Measurements from ENCODE around the gene SLC13A5. TPM values are rescaled to one million over a fixed set of nuclear protein-coding genes. Genes with fewer than 3 reads are reported as not detected.

SLC13A5 gene
- total RNA-seq, 1 donor from 2014 or later = not detected

DNA sequence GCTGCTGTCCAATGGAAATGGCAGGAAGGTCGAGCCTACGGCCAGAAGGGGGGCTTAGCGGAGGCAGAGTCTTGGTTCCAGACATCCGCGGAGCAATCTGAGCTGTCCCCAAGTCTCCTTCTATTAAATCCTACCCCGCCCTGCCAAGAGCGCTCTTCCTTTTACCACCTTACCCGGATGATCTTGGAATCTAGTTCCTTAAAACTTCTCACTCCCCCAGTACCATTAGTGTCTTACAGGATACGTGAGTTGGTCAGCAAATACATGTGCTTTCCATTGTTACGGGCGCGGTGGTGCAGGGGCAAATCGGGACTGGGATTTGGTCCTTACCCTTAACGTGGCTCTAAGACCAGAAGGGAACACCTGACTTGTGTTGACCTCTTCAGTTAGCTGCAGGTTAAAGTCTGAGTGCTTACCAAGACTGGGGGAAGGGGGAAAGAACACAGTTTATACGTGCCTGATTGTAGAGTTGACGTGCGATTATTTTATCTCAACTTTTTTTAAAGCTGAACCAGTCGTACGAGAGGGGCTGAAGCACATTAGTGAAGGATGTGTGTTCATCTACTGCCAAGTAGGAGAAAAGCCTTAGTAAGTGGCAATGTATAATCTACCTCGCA lies 71.8 kb downstream of the SLC13A5 start:
- H3K4me2 ChIP-seq = peak overlapping the region; percentile 95
- Mint-ChIP-seq H3K4me1 (peaks cover 27% of the 10 kb centered on the region), H3K4me3 (peak overlapping the region; percentile 97), H3K9me3 (no peaks in the 10 kb centered on the region), H3K27me3 (ENCODE audit: insufficient read depth, low read depth) (no peaks in the 10 kb centered on the region), H3K36me3 (peaks cover 10% of the 10 kb centered on the region), H3K27ac (peak overlapping the region; percentile 62)
- TF ChIP-seq EZH2phosphoT487 (IDR thresholded peaks at IDR 0.05) = no peak
- TF ChIP-seq EZH2 (IDR thresholded peaks at IDR 0.05) = no peak
- TF ChIP-seq, protein P1, sequence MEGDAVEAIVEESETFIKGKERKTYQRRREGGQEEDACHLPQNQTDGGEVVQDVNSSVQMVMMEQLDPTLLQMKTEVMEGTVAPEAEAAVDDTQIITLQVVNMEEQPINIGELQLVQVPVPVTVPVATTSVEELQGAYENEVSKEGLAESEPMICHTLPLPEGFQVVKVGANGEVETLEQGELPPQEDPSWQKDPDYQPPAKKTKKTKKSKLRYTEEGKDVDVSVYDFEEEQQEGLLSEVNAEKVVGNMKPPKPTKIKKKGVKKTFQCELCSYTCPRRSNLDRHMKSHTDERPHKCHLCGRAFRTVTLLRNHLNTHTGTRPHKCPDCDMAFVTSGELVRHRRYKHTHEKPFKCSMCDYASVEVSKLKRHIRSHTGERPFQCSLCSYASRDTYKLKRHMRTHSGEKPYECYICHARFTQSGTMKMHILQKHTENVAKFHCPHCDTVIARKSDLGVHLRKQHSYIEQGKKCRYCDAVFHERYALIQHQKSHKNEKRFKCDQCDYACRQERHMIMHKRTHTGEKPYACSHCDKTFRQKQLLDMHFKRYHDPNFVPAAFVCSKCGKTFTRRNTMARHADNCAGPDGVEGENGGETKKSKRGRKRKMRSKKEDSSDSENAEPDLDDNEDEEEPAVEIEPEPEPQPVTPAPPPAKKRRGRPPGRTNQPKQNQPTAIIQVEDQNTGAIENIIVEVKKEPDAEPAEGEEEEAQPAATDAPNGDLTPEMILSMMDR (IDR thresholded peaks at IDR 0.05) = no peak
- H3K4me1 ChIP-seq = peaks cover 11% of the 10 kb centered on the region
- H4K20me1 ChIP-seq (ENCODE audit: low read depth) = peaks cover 25% of the 10 kb centered on the region
- peaks cover 70% of the 10 kb centered on the region for H3K79me2 ChIP-seq (ENCODE audit: low read depth)
- peaks cover 8% of the 10 kb centered on the region for H3K36me3 ChIP-seq
- no peaks in the 10 kb centered on the region for H3K27me3 ChIP-seq
- no peaks in the 10 kb centered on the region for H3K9me3 ChIP-seq (ENCODE audit: low read depth)
- H3K27ac ChIP-seq = peak overlapping the region; percentile 54
- peak overlapping the region; percentile 78 for H2AFZ ChIP-seq (replicated peaks)
- peak; percentile 88 for DNase-seq (ENCODE audit: low spot score)
- H3K4me3 ChIP-seq = peak overlapping the region; percentile 75
- peaks cover 45% of the 10 kb centered on the region for H3F3A ChIP-seq (ENCODE audit: low read depth)
- H3K9ac ChIP-seq = peak overlapping the region; percentile 16

DNA sequence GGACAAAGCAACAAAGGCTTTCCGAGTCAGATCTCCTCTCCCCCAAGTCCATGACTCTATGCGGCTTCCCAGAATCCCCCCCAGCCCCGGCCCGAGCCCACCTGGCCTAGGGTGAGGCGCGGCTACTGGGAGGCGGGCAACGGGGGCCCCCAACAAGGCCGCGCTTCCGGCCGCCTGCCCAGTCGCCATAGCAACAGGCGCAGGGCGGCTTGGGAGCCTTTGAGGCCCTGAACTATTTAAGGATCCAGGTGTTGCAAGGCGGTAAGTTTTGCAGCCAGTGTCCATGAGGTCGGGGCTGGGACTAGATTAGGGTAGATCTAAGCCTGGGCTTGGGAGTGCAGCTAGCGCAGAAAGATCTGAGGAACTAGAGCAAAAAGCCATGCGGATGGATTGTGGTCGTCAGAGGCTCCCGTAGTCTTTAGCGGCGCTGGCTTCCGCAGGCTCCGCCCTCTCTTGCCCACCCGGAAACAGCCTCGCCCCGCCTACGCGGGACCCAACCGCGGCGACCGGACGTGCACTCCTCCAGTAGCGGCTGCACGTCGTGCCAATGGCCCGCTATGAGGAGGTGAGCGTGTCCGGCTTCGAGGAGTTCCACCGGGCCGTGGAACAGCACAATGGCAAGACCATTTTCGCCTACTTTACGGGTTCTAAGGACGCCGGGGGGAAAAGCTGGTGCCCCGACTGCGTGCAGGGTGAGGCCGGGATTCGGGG lies 72.5 kb downstream of the SLC13A5 start, which contains the start of the genes KIAA0753 and TXNDC17:
TSS of gene KIAA0753 (minus strand) at position 176 of the 711 bp plus-strand sequence. CDS start 5,608 bp downstream, outside the sequence.
TSS of gene TXNDC17 (plus strand) at position 525 of the 711 bp plus-strand sequence. CDS start at position 548, 23 bp downstream.
- Histone ChIP-seq H3K9ac (peak within 1 kb of the TSS; percentile 70), H4K20me1 (ENCODE audit: low read depth) (peaks cover 18% of the 10 kb centered on the region), H3K4me1 (peaks cover 11% of the 10 kb centered on the region), H3K4me2 (peak within 1 kb of the TSS; percentile 95), H3K27me3 (no peaks in the 10 kb centered on the region), H3F3A (ENCODE audit: low read depth) (peaks cover 44% of the 10 kb centered on the region), H2AFZ (replicated peaks) (peak within 1 kb of the TSS; percentile 78), H3K4me3 (peak within 1 kb of the TSS; percentile 75), H3K79me2 (ENCODE audit: low read depth) (peaks cover 64% of the 10 kb centered on the region), H3K27ac (peak within 1 kb of the TSS; percentile 54), H3K36me3 (peaks cover 8% of the 10 kb centered on the region), H3K9me3 (ENCODE audit: low read depth) (no peaks in the 10 kb centered on the region)
- TF ChIP-seq, protein P1 (IDR thresholded peaks at IDR 0.05) = no peak
- no peak for TF ChIP-seq EZH2phosphoT487 (IDR thresholded peaks at IDR 0.05)
- TF ChIP-seq EZH2 (IDR thresholded peaks at IDR 0.05) = no peak
- peak within 1 kb of the TSS; percentile 100 for H3K27ac Mint-ChIP-seq
- no peaks in the 10 kb centered on the region for H3K9me3 Mint-ChIP-seq
- H3K36me3 Mint-ChIP-seq = peaks cover 11% of the 10 kb centered on the region
- peaks cover 27% of the 10 kb centered on the region for H3K4me1 Mint-ChIP-seq
- peak; percentile 93 for DNase-seq (ENCODE audit: low spot score)
- H3K4me3 Mint-ChIP-seq = peak within 1 kb of the TSS; percentile 97
- H3K27me3 Mint-ChIP-seq (ENCODE audit: insufficient read depth, low read depth) = no peaks in the 10 kb centered on the region

DNA sequence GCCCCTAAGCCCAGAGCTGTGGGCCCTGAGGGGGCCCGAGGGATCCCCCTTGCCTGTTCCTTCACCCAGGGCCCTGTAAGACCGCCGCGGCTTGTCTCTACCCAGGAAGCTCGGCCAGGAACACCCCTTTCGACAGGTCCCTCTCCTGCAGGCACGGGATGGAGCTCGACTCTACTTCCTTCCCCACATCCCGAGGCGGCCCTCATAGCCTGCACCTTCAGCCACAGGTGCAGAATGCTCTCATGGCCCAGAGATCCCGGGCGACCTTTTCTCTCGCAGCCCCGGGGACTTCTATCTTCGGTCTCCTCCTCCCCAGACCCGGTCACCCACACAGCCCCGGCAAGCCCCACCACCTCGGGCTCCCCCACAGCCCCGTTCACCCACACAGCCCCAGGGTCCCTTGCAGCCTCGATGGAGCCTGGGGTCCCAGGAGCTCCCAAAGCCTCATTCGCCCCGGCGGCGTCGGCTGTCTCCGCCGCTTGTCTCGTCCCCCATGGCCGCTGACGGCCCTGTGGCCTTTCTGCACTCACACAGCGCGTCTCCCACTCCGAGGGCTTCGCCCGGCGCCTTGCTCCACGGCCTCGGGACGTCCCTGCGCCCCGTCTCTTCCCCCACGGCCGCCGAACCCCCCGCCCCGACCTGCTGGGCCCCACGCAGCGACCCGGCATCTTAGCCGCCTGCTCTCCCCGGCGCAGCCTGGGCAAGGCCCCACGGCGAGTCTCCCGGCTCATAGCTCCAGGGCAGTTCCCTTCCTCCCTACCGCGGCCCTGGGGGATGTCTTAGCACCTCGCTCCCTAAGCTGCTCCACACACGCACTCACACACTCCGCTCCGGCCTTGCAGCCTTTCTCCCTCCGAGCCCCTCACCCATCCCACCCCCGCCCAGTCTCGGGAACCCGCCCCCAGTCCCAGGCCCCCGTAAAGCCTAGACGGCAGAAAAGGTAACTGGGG lies 73.3 kb downstream of the SLC13A5 start:
- H2AFZ ChIP-seq (replicated peaks) = peak overlapping the region; percentile 78
- H3K27me3 ChIP-seq = no peaks in the 10 kb centered on the region
- peak overlapping the region; percentile 75 for H3K4me3 ChIP-seq
- Mint-ChIP-seq H3K9me3 (no peaks in the 10 kb centered on the region), H3K4me1 (peaks cover 27% of the 10 kb centered on the region), H3K4me3 (peak overlapping the region; percentile 97), H3K36me3 (peaks cover 17% of the 10 kb centered on the region), H3K27me3 (ENCODE audit: insufficient read depth, low read depth) (no peaks in the 10 kb centered on the region), H3K27ac (peak overlapping the region; percentile 90)
- peak overlapping the region; percentile 70 for H3K9ac ChIP-seq
- peaks cover 57% of the 10 kb centered on the region for H3K79me2 ChIP-seq (ENCODE audit: low read depth)
- peak; percentile 72 for DNase-seq (ENCODE audit: low spot score)
- H3K36me3 ChIP-seq = peaks cover 8% of the 10 kb centered on the region
- peaks cover 37% of the 10 kb centered on the region for H3F3A ChIP-seq (ENCODE audit: low read depth)
- TF ChIP-seq EZH2phosphoT487 (IDR thresholded peaks at IDR 0.05) (peak; percentile 53), EZH2 (IDR thresholded peaks at IDR 0.05) (no peak)
- TF ChIP-seq, protein P1 (IDR thresholded peaks at IDR 0.05) = no peak
- H3K27ac ChIP-seq = no peak overlapping the region
- H4K20me1 ChIP-seq (ENCODE audit: low read depth) = peaks cover 18% of the 10 kb centered on the region
- H3K4me2 ChIP-seq = peak overlapping the region; percentile 95
- H3K4me1 ChIP-seq = peaks cover 11% of the 10 kb centered on the region
- no peaks in the 10 kb centered on the region for H3K9me3 ChIP-seq (ENCODE audit: low read depth)
